Islet precursor cell (in vitro differentiated cells): ENCODE results near the gene PPP2R1A.
A peak's percentile ranks its signal among the peaks of the same experiment; 100 is the strongest.
"Not testable (repeated sequence)": the region's sequence is repeated elsewhere in the genome, so short reads cannot be mapped to it uniquely, and the experiment has no call there.

ENCODE experiments used
- DNase-seq: peaks from one replicate; pipeline ENCODE4 v3.0.0-alpha.2; 2018

PPP2R1A gene

DNA sequence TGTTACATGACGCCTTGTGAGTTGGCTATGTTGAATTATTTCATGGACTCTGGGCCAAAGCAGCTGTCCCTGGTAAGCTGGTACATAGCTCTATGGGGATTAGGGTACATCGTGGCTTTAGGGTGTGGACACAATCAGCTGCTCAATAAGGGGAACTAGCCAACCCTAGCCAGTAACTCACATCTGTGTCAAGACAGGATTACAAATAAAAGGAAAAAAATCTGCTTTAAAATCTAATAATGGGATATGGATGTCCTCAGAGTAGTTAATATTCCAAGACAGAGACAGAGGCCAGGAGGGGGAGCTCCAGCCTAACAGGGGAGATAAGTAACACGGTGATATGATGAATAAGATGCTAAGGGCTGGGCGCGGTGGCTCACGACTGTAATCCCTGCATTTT, 58.4 kb downstream of the PPP2R1A start:
- DNase-seq = no peak

DNA sequence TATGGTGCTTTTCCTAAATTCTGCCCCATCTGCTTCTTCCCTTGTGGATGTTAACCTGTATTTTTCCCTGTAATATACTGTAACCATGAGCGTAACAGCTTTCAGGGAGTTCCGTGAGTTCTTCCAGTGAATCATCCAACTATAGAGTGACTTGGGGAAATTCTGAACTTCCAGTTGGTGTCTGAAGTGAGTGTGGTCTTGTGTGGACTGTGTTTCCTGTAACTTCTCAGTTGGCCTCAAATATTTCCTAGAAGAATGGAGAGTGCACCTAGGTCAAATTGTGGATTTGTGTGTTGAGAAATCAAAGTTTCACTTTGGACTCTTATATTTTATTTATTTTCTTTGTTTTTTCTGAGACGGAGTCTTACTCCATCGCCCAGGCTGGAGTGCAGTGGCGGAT, 68.6 kb downstream of the PPP2R1A start:
- DNase-seq = no peak

DNA sequence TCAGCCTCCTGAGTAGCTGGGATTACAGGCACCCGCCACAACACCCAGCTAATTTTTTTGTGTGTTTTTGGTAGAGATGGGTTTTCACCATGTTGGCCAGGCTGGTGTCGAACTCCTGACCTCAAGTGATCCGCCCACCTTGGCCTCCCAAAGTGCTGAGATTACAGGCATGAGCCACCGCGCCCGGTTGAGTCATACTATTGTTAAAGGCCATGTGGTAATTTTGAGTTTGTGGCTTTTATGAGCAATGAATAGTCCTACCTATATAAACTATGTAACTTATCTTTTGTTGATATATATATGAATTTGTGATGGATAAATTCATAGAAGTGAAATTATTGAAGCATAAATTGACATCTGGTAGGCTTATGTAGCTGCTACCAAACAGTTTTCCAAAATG, 75.7 kb downstream of the PPP2R1A start:
- not testable (repeated sequence) for DNase-seq

- DNase-seq = peak; percentile 97
Measured at GRCh38 chr19:52269338-52270261, 79.7 kb downstream of the PPP2R1A start, which contains the start of gene ZNF766. ZNF766 (plus strand) TSS chr19:52269587; CDS start chr19:52269614, 27 bp downstream.

GRCh38 chr19:52270266-52270885, 80.5 kb downstream of the PPP2R1A start:
- DNase-seq = no peak

DNA sequence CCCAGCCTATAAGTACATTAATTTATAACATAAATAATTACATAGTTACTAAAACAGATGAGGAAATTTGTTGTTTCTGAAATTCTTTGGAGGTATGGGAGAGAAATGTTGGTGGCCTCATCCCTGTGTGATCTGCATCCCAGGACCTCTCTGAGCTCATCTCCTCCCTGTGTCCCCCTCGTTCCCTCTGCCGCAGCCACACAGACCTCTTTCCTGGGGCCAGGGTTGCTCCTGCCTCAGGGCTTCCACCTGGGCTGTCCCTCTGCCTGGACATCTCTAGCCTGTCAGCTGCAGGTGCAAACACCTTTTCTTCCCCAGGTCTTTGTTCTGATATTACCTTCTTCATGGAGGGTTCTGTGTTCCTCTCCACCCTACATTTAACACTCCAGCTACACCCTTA, 83.4 kb downstream of the PPP2R1A start:
- DNase-seq = no peak

GRCh38 chr19:52274191-52274590, 84.3 kb downstream of the PPP2R1A start:
- DNase-seq = no peak

- DNase-seq = no peak
Measured at GRCh38 chr19:52275988-52276387, 86.1 kb downstream of the PPP2R1A start.

- DNase-seq = no peak
Measured at GRCh38 chr19:52277471-52277870, 87.6 kb downstream of the PPP2R1A start.
